ENCODE measurements around the gene GGA1.

Gene GGA1

GRCh38 chr22:37608477-37609239 lies at the start of gene GGA1:
TSS of gene GGA1 (plus strand) at chr22:37608834. CDS start at chr22:37608861, 27 bp downstream.
- peak; percentile 97 for DNase-seq (ENCODE audit: low spot score)

GRCh38 chr22:37559521-37559900 lies 49.1 kb upstream of the GGA1 start:
- DNase-seq (ENCODE audit: low spot score): no peak

GRCh38 chr22:37559901-37560607 lies 48.6 kb upstream of the GGA1 start, which contains the start of gene CDC42EP1:
TSS of gene CDC42EP1 (plus strand) at chr22:37560480. CDS start at chr22:37566350, 5,870 bp downstream.
- DNase-seq (ENCODE audit: low spot score): peak; percentile 80

- peak; percentile 50 for DNase-seq (ENCODE audit: low spot score)
Measured at GRCh38 chr22:37560608-37561211, 47.9 kb upstream of the GGA1 start.

- peak; percentile 90 for DNase-seq (ENCODE audit: low spot score)
Measured at GRCh38 chr22:37561212-37562048, 47.2 kb upstream of the GGA1 start.

DNA sequence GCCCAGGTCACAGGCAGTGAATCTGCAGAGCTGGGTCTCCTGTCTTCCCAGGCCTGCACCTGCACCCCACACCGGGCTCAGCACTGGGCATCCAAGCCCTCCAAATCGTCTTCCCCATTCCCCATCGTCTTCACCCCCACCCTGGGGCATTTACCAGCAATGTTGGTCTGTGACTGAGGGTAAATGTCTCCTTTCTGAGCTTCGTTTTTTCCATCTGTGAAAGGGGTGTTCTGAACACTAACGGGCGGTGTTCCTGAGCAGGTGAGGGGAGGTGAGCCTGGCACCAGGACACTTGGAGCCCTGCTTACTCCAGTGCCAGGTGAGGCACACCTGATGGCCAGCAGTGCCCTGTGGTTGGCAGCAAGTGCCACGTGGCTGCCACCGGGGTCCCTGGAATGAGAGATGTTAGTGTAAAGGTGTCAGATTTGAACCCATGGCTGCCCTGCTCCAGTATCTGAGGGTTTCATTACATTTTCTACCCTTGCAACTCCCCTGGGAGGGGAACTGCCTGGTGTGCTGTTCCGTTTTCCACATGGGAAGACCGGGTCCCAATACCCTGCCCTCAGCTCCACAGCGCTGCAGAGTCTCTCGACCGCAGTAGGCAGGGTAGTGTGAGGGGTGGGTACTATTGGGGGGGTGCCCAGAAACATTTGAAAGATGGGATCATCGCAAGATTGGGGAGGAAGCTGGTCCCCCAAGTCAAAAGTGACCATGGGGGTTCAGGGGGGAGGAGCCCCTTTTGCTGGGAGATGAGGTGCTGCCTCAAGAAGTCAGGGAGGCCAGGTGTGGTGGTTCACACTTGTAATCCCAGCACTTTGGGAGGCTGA lies 46.4 kb upstream of the GGA1 start:
- no peak for DNase-seq (ENCODE audit: low spot score)

DNA sequence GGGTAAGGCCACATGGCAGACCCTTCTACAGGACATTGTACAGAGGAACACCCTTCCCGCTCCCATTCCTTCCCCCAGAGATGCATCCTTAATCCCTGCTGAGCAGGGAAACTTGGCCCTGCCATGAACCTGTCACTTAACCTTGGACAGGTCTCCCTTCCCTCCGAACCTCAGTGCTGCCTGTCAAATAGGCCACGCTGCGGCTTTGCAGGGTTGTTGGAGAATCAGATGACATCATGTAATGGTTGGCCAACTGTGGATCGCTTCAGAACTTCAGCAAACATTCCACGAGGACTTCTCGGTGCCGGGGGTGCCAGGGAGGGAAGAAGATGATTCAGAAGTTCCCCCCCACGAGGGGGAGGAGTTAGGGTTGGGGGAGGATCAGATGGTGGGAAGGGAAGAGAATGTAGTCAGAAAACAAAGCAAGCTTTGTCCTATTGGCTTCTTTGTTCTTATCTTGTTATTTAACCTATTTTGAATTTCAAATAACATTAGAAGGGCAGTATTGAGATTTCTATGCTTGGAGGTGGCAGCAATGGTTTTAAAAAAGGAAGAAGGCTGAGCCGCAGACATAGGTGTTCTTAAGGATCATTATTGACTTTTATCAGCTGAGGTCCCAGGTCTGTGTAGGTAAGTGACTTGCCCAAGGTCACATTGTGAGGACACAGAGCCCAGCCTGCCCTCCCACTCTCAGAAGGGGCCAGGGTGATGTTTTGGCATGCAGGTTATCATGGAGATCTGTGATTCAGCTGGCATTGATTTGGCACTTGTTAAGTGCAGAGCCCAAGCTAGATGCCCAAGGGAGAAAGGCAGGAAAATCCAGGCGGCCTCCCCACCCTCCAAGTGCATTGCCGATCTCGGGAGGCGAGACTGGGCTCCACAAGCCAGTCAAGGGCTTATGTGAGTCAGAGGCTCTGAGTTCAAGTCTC lies 45.2 kb upstream of the GGA1 start:
- no peak for DNase-seq (ENCODE audit: low spot score)

GRCh38 chr22:37564111-37564711 lies 44.4 kb upstream of the GGA1 start:
- DNase-seq (ENCODE audit: low spot score): no peak

DNA sequence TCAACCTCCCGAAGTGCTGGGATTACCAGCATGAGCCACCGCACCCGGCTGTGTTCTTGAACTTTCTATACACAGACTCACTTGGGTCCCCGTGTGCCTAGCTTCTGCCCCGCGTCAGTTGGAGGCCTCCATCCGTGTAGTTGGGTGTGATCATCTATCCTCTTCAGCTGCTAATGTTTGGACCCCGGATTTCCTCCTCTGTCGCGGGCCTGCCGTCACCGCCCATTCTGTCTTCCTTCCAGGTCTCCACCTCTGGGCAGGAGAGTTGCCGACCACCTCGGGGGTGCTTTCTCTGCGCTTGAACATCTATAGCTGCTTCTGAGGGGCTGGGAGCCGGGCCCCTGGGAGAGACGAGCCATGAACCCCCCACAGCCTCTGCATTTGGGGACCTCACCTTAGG lies 42.8 kb upstream of the GGA1 start:
- DNase-seq (ENCODE audit: low spot score): no peak

DNA sequence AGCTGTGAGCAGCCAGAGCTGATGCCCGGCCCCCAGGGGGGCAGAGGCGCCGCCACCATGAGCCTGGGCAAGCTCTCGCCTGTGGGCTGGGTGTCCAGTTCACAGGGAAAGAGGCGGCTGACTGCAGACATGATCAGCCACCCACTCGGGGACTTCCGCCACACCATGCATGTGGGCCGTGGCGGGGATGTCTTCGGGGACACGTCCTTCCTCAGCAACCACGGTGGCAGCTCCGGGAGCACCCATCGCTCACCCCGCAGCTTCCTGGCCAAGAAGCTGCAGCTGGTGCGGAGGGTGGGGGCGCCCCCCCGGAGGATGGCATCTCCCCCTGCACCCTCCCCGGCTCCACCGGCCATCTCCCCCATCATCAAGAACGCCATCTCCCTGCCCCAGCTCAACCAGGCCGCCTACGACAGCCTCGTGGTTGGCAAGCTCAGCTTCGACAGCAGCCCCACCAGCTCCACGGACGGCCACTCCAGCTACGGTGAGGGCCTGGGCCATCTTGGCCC lies 42.3 kb upstream of the GGA1 start:
- DNase-seq (ENCODE audit: low spot score): no peak

DNA sequence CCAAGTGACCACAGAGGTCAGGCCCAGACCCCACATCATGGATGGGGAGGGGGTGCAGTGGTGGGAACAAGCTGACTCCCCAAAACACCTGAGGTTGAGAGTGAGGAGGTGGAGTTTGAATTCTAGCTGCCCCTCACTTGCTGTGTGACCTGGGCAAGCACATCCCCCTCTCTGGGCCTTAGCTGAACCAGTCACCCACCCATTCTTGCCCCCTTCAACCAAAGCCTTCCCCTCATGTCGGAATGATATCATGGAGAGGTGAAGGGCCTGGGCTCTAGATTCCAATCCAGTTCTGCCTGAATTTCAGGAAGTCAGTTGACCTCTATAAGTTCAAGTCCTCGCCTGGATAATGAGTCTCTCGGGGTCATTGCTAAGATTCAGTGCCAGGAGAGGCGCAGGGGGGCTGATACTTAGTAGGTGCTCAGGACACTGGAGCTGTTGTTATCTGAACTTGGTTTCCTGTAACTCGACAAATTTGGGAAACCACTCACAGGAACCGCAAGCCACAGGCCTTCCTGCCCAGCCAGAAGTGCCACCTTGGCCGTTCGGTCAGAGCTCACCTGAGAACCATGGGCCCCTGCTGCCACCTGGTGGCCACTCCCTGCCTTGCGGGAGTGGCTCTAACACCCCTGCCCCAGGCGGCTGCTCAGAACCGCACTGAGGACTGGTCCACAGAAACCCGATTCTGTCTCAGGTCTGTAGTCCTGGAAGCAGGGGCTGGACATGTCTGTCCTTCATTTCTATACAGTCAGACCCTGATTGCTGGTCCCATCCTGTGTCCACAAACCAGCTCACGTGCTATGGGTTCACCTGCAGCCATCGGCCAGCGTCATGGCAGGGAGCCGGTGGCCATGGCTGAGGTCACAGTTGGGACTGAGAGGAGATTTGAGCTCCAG lies 41.5 kb upstream of the GGA1 start:
- peak; percentile 89 for DNase-seq (ENCODE audit: low spot score)

- no peak for DNase-seq (ENCODE audit: low spot score)
Measured at GRCh38 chr22:37568012-37568411, 40.6 kb upstream of the GGA1 start.

DNA sequence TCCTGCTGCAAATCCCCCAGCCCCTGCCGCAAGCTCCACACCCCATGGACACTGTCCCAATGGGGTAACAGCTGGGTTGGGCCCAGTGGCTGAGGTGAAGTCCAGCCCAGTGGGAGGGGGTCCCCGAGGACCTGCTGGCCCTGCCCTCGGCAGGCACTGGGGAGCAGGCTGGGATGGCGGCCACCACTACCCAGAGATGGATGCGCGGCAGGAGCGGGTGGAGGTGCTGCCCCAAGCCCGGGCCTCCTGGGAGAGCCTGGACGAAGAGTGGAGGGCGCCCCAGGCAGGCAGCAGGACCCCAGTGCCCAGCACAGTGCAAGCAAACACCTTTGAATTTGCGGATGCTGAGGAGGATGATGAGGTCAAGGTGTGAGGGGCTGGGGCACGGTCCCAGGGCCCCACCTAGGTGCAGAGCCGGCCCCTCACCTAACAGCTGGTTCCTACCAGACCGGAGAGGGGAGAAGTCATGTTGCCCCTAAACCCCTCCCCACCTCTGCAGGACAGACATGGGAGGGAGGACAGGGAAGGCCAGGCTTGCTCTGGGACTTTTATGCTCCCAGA lies 40.1 kb upstream of the GGA1 start:
- no peak for DNase-seq (ENCODE audit: low spot score)

- peak; percentile 44 for DNase-seq (ENCODE audit: low spot score)
Measured at GRCh38 chr22:37569009-37569920, 39.4 kb upstream of the GGA1 start.

GRCh38 chr22:37569921-37570660 lies 38.5 kb upstream of the GGA1 start:
- DNase-seq (ENCODE audit: low spot score): no peak

- DNase-seq (ENCODE audit: low spot score): no peak
Measured at GRCh38 chr22:37570661-37570976, 38.0 kb upstream of the GGA1 start.

Measured in iPS-NIHi11 (cell line).